ENCODE data around the gene CNTRL. TPM values are rescaled to one million over a fixed set of nuclear protein-coding genes. Genes with fewer than 3 reads are reported as not detected.

The CNTRL gene
- polyA plus RNA-seq, 4 donors: 1.9 to 14.4 (median 4.5) TPM

- Histone ChIP-seq H3K9me3 (ENCODE audit: control insufficient read depth in 2 of 2, insufficient read depth in 1 of 2, low read depth in 1 of 2, low read length in 1 of 2) (no peaks in the 10 kb centered on the region), H3K4me1 (ENCODE audit: control insufficient read depth in 3 of 3, insufficient read depth in 2 of 3, low read depth in 1 of 3, low read length in 2 of 3) (no peaks in the 10 kb centered on the region), H3K27me3 (ENCODE audit: control insufficient read depth in 3 of 3, insufficient read depth in 3 of 3, low read length in 3 of 3) (no peaks in the 10 kb centered on the region), H3K27ac (ENCODE audit: low read depth in 1 of 3, low read length in 2 of 3) (no peak overlapping the region), H3K36me3 (ENCODE audit: control insufficient read depth in 3 of 3, insufficient read depth in 2 of 3, low read depth in 1 of 3, low read length in 3 of 3) (no peaks in the 10 kb centered on the region), H3K4me3 (ENCODE audit: low read depth in 1 of 3, low read length in 3 of 3) (no peak overlapping the region)
- DNase-seq (no peak), FAIRE-seq (no peak)
- WGBS, 3 donors: 84 to 95% (median 93%) methylated on average over 5 of the region's 5 CpGs
These were observed 135.8 kb downstream of the CNTRL start for GRCh38 chr9:121210536-121210935.

- Histone ChIP-seq H3K4me3 (ENCODE audit: low read depth in 1 of 3, low read length in 3 of 3) (no peak overlapping the region), H3K27me3 (ENCODE audit: control insufficient read depth in 3 of 3, insufficient read depth in 3 of 3, low read length in 3 of 3) (no peaks in the 10 kb centered on the region), H3K27ac (ENCODE audit: low read depth in 1 of 3, low read length in 2 of 3) (peak overlapping the region in 1 of 3 donors; percentile 41), H3K4me1 (ENCODE audit: control insufficient read depth in 3 of 3, insufficient read depth in 2 of 3, low read depth in 1 of 3, low read length in 2 of 3) (no peaks in the 10 kb centered on the region), H3K9me3 (ENCODE audit: control insufficient read depth in 2 of 2, insufficient read depth in 1 of 2, low read depth in 1 of 2, low read length in 1 of 2) (no peaks in the 10 kb centered on the region), H3K36me3 (ENCODE audit: control insufficient read depth in 3 of 3, insufficient read depth in 2 of 3, low read depth in 1 of 3, low read length in 3 of 3) (no peaks in the 10 kb centered on the region)
- WGBS, 3 donors: 21 to 31% (median 22%) methylated on average over 9 of the region's 9 CpGs
- no peak for FAIRE-seq
- peak; percentile 81 to 90 for DNase-seq
These were observed 138.5 kb downstream of the CNTRL start for GRCh38 chr9:121213136-121213806.

GRCh38 chr9:121214005-121214404 is 139.2 kb downstream of the CNTRL start:
- DNase-seq (no peak), FAIRE-seq (no peak)
- Histone ChIP-seq H3K9me3 (ENCODE audit: control insufficient read depth in 2 of 2, insufficient read depth in 1 of 2, low read depth in 1 of 2, low read length in 1 of 2) (no peaks in the 10 kb centered on the region), H3K27ac (ENCODE audit: low read depth in 1 of 3, low read length in 2 of 3) (no peak overlapping the region), H3K36me3 (ENCODE audit: control insufficient read depth in 3 of 3, insufficient read depth in 2 of 3, low read depth in 1 of 3, low read length in 3 of 3) (no peaks in the 10 kb centered on the region), H3K4me3 (ENCODE audit: low read depth in 1 of 3, low read length in 3 of 3) (no peak overlapping the region), H3K4me1 (ENCODE audit: control insufficient read depth in 3 of 3, insufficient read depth in 2 of 3, low read depth in 1 of 3, low read length in 2 of 3) (no peaks in the 10 kb centered on the region), H3K27me3 (ENCODE audit: control insufficient read depth in 3 of 3, insufficient read depth in 3 of 3, low read length in 3 of 3) (no peaks in the 10 kb centered on the region)
- WGBS, 3 donors: 82 to 93% (median 89%) methylated on average over 2 of the region's 2 CpGs

GRCh38 chr9:121216271-121216805 is 141.6 kb downstream of the CNTRL start:
- FAIRE-seq (no peak), DNase-seq (no peak)
- Histone ChIP-seq H3K27me3 (ENCODE audit: control insufficient read depth in 3 of 3, insufficient read depth in 3 of 3, low read length in 3 of 3) (no peaks in the 10 kb centered on the region), H3K4me3 (ENCODE audit: low read depth in 1 of 3, low read length in 3 of 3) (no peak overlapping the region), H3K36me3 (ENCODE audit: control insufficient read depth in 3 of 3, insufficient read depth in 2 of 3, low read depth in 1 of 3, low read length in 3 of 3) (no peaks in the 10 kb centered on the region), H3K27ac (ENCODE audit: low read depth in 1 of 3, low read length in 2 of 3) (no peak overlapping the region), H3K9me3 (ENCODE audit: control insufficient read depth in 2 of 2, insufficient read depth in 1 of 2, low read depth in 1 of 2, low read length in 1 of 2) (no peaks in the 10 kb centered on the region), H3K4me1 (ENCODE audit: control insufficient read depth in 3 of 3, insufficient read depth in 2 of 3, low read depth in 1 of 3, low read length in 2 of 3) (no peaks in the 10 kb centered on the region)
- 85 to 95% (median 91%) methylated on average over 3 of the region's 3 CpGs for WGBS, 3 donors

GRCh38 chr9:121217609-121218292 is 143.0 kb downstream of the CNTRL start:
- Histone ChIP-seq H3K36me3 (ENCODE audit: control insufficient read depth in 3 of 3, insufficient read depth in 2 of 3, low read depth in 1 of 3, low read length in 3 of 3) (no peaks in the 10 kb centered on the region), H3K4me3 (ENCODE audit: low read depth in 1 of 3, low read length in 3 of 3) (no peak overlapping the region), H3K27ac (ENCODE audit: low read depth in 1 of 3, low read length in 2 of 3) (no peak overlapping the region), H3K4me1 (ENCODE audit: control insufficient read depth in 3 of 3, insufficient read depth in 2 of 3, low read depth in 1 of 3, low read length in 2 of 3) (no peaks in the 10 kb centered on the region), H3K9me3 (ENCODE audit: control insufficient read depth in 2 of 2, insufficient read depth in 1 of 2, low read depth in 1 of 2, low read length in 1 of 2) (no peaks in the 10 kb centered on the region), H3K27me3 (ENCODE audit: control insufficient read depth in 3 of 3, insufficient read depth in 3 of 3, low read length in 3 of 3) (no peaks in the 10 kb centered on the region)
- 87 to 92% (median 92%) methylated on average over 4 of the region's 4 CpGs for WGBS, 3 donors
- FAIRE-seq (no peak), DNase-seq (no peak)

GRCh38 chr9:121218357-121219027 is 143.7 kb downstream of the CNTRL start:
- no peak for FAIRE-seq
- Histone ChIP-seq H3K36me3 (ENCODE audit: control insufficient read depth in 3 of 3, insufficient read depth in 2 of 3, low read depth in 1 of 3, low read length in 3 of 3) (no peaks in the 10 kb centered on the region), H3K4me1 (ENCODE audit: control insufficient read depth in 3 of 3, insufficient read depth in 2 of 3, low read depth in 1 of 3, low read length in 2 of 3) (no peaks in the 10 kb centered on the region), H3K27ac (ENCODE audit: low read depth in 1 of 3, low read length in 2 of 3) (no peak overlapping the region), H3K27me3 (ENCODE audit: control insufficient read depth in 3 of 3, insufficient read depth in 3 of 3, low read length in 3 of 3) (no peaks in the 10 kb centered on the region), H3K4me3 (ENCODE audit: low read depth in 1 of 3, low read length in 3 of 3) (no peak overlapping the region), H3K9me3 (ENCODE audit: control insufficient read depth in 2 of 2, insufficient read depth in 1 of 2, low read depth in 1 of 2, low read length in 1 of 2) (no peaks in the 10 kb centered on the region)
- 89 to 95% (median 89%) methylated on average over 8 of the region's 8 CpGs for WGBS, 3 donors
- no peak for DNase-seq

GRCh38 chr9:121219530-121219929 is 144.8 kb downstream of the CNTRL start:
- FAIRE-seq: no peak

GRCh38 chr9:121220996-121221663 is 146.4 kb downstream of the CNTRL start:
- Histone ChIP-seq H3K4me3 (ENCODE audit: low read depth in 1 of 3, low read length in 3 of 3) (no peak overlapping the region), H3K36me3 (ENCODE audit: control insufficient read depth in 3 of 3, insufficient read depth in 2 of 3, low read depth in 1 of 3, low read length in 3 of 3) (no peaks in the 10 kb centered on the region), H3K4me1 (ENCODE audit: control insufficient read depth in 3 of 3, insufficient read depth in 2 of 3, low read depth in 1 of 3, low read length in 2 of 3) (no peaks in the 10 kb centered on the region), H3K27me3 (ENCODE audit: control insufficient read depth in 3 of 3, insufficient read depth in 3 of 3, low read length in 3 of 3) (no peaks in the 10 kb centered on the region), H3K27ac (ENCODE audit: low read depth in 1 of 3, low read length in 2 of 3) (no peak overlapping the region), H3K9me3 (ENCODE audit: control insufficient read depth in 2 of 2, insufficient read depth in 1 of 2, low read depth in 1 of 2, low read length in 1 of 2) (no peaks in the 10 kb centered on the region)
- DNase-seq: no peak
- WGBS, 3 donors: 78 to 91% (median 86%) methylated on average over 13 of the region's 13 CpGs
- no peak for FAIRE-seq

More at GRCh38 chr9:121219530-121219929, 144.8 kb downstream of the CNTRL start:
- no peaks in the 10 kb centered on the region for H3K36me3 ChIP-seq (ENCODE audit: control insufficient read depth in 3 of 3, insufficient read depth in 2 of 3, low read depth in 1 of 3, low read length in 3 of 3)
- H3K4me1 ChIP-seq (ENCODE audit: control insufficient read depth in 3 of 3, insufficient read depth in 2 of 3, low read depth in 1 of 3, low read length in 2 of 3): no peaks in the 10 kb centered on the region
- H3K27me3 ChIP-seq (ENCODE audit: control insufficient read depth in 3 of 3, insufficient read depth in 3 of 3, low read length in 3 of 3): no peaks in the 10 kb centered on the region
- WGBS, 3 donors: 83 to 98% (median 88%) methylated on average over 3 of the region's 3 CpGs
- no peaks in the 10 kb centered on the region for H3K9me3 ChIP-seq (ENCODE audit: control insufficient read depth in 2 of 2, insufficient read depth in 1 of 2, low read depth in 1 of 2, low read length in 1 of 2)
- no peak overlapping the region for H3K27ac ChIP-seq (ENCODE audit: low read depth in 1 of 3, low read length in 2 of 3)
- DNase-seq: no peak
- H3K4me3 ChIP-seq (ENCODE audit: low read depth in 1 of 3, low read length in 3 of 3): no peak overlapping the region

Data from small intestine (tissue), 7 donors.